NCI-H2107 treated with DMSO at 0.1 percent for 48 hours (cell line): ENCODE data around the gene VCAN.

ENCODE experiments used
- DNase-seq: peaks from one replicate; lab custom pipeline; 2025; ENCODE audit not compliant: unreplicated experiment; lab: John Stamatoyannopoulos, UW

VCAN gene

DNA sequence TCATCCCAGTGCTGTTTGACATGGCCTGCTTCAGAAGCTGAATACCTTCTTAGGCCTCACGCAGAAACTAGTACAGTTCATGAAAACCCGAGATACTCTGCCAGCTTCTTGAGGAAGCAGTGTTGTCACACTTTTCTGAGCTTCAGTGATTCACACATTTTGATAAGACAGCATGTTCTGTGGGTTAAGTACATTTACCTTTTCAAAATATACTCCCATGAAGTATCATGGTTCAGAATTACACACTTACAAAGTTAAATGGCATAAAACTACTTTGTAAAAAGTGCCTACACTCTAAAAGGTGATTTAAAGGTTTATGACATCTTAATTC is 56.9 kb downstream of the VCAN start:
- no peak for DNase-seq

DNA sequence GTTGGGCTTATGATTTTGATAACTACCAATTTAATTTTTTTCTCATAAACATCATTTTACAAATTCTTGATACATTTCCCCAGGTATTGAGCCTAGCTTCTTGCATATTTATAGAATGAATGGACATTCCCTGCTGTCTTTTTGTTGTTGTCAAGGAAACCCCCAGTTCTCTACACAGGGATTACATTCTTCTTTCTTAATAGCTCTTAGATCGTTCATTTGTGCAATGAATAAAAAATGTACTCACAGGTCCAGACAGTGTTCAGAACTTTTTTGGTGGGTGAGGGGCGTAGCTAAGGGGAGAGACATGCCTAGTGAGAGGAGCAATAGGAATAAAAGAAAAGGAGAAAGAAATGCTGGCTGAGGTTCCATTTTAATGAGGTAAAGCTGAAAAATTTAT is 58.6 kb downstream of the VCAN start:
- DNase-seq: no peak

DNA sequence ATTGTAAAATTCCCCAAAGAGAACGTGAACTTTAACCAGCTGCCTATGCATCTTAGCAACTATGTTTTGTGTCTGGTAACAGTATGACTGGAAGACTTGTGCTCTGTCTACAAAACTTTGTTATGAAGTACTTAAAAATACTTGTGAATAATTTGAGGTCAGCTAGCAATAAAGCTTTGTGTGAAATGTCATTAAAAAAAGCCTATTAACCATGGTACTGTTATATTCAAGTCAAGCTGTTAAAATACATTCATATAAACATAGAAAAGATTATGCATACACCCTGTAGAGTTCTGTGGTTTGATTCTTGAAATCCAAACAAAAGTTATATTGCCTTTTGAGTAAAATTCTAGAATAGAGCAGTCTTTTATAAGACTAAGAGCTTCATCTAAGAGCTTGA is 60.1 kb downstream of the VCAN start:
- peak; percentile 18 for DNase-seq

DNA sequence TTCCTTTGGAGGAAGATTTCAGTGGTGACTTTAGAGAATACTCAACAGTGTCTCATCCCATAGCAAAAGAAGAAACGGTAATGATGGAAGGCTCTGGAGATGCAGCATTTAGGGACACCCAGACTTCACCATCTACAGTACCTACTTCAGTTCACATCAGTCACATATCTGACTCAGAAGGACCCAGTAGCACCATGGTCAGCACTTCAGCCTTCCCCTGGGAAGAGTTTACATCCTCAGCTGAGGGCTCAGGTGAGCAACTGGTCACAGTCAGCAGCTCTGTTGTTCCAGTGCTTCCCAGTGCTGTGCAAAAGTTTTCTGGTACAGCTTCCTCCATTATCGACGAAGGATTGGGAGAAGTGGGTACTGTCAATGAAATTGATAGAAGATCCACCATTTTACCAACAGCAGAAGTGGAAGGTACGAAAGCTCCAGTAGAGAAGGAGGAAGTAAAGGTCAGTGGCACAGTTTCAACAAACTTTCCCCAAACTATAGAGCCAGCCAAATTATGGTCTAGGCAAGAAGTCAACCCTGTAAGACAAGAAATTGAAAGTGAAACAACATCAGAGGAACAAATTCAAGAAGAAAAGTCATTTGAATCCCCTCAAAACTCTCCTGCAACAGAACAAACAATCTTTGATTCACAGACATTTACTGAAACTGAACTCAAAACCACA is 67.4 kb downstream of the VCAN start:
- no peak for DNase-seq

DNA sequence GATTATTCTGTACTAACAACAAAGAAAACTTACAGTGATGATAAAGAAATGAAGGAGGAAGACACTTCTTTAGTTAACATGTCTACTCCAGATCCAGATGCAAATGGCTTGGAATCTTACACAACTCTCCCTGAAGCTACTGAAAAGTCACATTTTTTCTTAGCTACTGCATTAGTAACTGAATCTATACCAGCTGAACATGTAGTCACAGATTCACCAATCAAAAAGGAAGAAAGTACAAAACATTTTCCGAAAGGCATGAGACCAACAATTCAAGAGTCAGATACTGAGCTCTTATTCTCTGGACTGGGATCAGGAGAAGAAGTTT is 67.9 kb downstream of the VCAN start:
- no peak for DNase-seq

DNA sequence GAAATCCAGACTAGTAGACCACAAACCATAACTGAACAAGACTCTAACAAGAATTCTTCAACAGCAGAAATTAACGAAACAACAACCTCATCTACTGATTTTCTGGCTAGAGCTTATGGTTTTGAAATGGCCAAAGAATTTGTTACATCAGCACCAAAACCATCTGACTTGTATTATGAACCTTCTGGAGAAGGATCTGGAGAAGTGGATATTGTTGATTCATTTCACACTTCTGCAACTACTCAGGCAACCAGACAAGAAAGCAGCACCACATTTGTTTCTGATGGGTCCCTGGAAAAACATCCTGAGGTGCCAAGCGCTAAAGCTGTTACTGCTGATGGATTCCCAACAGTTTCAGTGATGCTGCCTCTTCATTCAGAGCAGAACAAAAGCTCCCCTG is 68.6 kb downstream of the VCAN start:
- DNase-seq: no peak

DNA sequence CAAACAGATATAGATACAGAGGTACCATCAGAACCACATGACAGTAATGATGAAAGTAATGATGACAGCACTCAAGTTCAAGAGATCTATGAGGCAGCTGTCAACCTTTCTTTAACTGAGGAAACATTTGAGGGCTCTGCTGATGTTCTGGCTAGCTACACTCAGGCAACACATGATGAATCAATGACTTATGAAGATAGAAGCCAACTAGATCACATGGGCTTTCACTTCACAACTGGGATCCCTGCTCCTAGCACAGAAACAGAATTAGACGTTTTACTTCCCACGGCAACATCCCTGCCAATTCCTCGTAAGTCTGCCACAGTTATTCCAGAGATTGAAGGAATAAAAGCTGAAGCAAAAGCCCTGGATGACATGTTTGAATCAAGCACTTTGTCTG is 69.2 kb downstream of the VCAN start:
- no peak for DNase-seq

DNA sequence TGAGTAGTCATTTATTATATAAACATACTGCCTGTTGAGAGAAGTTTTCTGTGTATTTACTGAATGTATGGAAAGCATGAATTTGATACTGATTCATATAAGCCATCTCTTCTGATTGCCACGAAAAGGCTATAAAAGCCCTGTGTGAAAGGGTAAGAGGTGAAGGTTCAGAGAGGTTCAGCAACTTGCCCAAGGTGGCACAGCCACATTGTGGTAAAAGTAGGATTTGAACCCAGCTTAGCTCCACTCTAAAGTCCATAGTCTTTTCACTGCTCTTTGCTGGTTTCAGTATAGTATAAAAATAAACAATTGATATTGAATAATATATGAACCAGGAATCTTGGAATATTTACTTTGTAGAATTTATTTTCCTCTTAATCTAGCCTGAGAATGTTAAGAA is 71.3 kb downstream of the VCAN start:
- DNase-seq: no peak

DNA sequence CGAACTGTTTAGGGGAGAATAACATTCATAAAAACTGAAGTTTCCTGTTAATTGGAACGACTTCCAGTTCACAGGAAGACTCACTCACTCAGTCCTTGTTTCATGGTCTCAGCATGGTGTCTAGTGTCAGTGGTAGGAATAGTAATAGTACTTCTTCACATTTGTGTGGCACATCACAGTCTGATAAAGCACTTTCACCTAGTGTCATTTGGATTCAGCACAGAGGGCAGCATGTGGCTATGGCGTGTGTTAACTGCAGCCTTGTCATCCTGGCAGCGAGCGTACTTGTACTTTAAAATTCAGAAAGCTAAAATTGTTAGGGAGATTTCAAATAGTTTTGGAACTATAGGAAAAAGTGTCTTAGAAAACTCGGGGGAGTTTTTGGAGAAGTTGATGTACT is 72.4 kb downstream of the VCAN start:
- no peak for DNase-seq

DNA sequence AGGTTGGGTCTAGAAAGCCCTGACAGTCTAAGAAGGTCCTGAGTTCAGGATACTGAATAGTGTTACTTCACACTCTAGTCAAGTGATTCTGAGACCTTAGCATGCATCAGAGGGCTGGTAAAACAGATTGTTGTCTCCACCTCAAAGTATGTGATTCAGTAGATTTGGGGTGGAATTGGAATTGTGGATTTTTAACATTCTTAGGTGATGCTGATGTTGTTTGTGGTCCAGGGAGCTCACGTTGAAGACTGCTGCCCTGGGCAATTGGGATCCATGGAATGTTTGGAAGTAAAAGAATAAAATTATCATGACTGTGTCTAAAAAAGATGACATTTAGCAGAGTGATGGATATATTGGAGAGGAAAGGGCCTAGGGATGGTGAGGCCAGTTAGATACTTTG is 75.6 kb downstream of the VCAN start:
- DNase-seq: no peak

DNA sequence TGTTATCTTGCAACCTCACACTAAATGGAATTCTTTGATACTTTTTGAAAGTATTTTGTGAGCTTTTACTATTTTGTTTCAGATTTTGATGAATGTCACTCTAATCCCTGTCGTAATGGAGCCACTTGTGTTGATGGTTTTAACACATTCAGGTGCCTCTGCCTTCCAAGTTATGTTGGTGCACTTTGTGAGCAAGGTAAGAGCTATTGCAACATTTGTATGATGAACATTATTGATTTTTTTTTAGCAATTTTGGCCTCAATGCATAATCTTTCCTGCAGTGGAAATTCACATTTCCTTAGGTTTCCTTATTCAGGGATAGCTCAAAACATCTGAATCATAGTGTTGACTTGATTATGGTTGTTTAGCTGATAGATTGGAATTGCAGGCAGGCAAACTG is 76.3 kb downstream of the VCAN start:
- DNase-seq: no peak

DNA sequence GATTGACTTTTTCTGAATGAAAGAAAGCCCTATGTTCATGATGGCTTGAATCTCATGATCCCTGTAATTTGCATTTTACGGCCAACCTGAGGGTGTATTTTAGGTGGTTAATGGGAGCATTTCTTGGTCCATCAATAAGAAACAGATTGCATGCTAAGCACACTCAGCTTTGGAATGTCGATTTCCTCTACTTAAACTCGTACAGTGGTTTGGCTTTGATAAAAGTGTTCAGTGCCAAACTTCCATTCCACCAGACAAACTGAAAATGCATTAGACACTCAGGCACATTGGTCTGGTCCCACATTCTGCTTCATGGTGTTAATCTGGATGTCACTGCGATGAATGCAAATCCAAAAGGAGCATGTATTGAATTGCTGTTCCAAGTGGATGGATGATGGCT is 77.0 kb downstream of the VCAN start:
- DNase-seq: no peak

DNA sequence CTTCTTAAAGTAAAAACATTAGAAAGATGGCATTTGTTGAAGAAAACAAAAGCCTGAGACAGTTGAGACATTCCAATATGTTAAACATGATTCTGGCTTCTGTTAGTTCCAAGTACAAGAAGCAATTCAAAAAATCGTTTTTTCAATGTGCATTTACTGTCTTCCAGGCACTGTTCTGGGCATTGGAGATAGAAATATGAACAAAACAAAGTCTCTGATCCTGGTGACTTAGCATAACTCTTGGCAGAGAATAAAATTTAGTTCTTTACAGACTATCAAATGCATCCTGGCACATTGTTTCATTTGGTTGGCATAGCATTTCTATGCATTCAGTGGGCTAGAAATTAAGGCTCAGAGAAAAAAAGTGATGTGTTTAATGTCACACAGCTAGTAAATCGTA is 77.5 kb downstream of the VCAN start:
- no peak for DNase-seq

DNA sequence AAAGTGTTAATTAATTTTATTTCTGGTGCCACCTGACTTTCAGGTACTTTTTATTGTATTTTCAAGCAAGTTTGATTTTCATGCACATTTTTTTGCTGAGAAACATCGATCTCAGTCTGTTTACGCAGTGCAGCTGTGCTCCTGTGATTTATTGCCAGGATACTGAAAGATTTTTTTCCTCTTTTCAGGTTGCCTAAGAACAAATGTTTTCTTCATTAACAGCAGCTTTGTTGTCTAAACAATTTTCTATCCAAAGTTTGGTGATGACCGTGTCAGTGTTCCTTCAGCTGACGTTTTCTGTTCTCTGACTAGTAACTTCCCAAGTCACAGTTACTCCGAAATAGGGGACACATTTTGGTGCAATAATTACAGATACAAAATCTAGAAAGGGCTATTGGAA is 78.1 kb downstream of the VCAN start:
- DNase-seq: no peak

DNA sequence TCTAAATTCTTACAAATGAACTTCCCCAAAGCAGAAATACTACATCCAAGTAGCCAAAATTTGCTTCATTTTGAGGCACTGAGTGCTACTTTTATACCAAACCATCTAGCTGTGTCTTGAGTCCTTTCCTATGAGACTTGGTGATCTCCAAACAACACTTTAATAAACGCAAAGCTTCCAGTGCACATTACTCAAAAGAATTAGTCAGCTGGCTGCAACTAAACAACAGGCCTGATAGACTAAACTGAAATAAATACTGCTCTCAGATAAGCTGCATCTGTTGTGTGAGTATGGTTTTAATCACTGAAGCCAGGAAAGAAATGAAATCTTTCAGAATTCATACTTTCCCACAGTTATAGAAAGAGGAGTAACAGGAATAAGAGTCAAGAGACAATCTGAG is 80.3 kb downstream of the VCAN start:
- no peak for DNase-seq

DNA sequence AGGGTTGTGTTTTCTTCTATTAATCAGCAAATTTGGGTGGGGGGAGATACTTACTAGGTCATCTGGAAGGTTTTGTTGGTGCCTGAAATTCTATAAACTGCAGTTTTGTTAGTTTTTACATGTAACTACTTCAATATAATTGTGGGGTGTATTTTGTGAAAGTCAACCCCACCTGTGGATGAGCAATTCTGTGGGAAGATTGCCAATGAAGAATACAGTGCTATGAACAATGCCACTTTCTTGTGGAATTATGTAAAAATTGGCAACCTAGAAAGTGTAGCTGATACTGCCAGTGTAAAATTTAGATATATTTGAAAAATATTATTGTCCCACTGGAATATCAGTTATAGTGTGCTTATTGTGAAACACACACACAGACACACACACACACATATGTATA is 80.7 kb downstream of the VCAN start:
- no peak for DNase-seq

DNA sequence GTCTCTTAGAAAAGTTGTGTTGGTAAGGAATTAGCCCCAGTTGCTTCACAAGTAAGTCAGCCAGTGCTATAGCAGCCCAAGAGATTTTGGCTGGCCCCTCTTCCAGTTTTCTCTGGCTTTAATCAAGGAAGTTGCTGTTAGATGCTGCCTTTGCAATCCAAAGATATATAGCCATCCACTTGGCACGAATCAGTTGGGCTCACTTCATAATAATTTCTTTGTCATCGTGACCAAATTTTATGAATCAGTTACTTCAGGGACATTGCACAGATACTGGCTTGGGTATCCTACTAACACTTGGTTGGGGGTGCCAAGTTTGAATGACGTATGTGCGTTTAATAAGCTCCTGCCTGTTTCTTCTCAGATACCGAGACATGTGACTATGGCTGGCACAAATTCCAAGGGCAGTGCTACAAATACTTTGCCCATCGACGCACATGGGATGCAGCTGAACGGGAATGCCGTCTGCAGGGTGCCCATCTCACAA is 81.5 kb downstream of the VCAN start:
- DNase-seq: no peak

DNA sequence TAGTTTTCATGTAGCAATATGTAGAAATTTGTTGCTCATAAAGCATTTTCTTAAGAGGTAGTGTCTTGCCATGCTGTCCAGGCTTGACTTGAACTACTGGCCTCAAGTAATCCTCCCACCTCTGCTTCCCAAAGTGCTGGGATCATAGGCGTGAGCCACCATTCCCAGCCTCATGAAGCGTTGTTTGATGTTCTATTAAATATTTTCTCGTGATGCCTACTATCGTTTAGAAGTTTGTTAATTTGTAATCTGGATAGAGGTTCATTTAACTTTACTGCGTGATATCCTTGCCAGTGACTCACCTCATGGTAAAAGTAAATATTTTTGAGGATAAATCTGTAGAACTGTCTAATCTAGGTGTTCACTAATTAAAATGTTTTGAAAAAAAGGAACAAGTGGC is 82.6 kb downstream of the VCAN start:
- DNase-seq: no peak

DNA sequence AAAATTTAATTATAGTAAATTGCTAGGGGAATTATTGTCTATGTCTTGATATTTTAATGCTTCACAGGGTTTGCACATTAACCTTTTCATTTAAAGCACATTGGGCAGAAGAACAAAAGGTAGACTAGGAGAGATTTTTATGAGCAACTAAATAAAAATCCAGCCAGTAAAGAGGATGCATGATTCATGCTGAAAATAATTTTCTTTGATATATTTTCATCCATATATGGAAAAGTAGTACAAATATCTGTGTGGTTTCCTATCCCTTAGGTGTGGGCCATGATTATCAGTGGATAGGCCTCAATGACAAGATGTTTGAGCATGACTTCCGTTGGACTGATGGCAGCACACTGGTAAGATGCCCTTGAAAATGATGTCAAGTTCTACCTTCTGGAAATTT is 83.1 kb downstream of the VCAN start:
- no peak for DNase-seq

DNA sequence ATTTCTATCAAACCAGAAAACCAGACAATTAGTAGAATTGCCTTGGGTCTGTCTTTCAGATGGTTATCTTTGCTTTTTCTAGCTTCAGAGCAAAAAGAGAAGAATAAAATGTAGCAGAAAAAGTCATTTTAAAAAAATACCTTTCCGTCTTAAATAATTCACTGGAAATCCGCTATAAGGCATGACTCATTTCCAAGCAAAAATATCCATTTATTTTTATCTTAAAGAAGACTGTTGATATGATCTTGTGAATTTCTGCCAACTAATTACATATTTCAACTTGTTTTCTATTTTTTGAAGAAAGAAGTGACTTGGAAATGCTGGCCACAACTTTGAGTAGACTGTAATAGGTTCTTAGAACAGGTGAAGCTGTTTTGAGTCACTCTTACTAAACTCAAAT is 83.7 kb downstream of the VCAN start:
- DNase-seq: no peak

DNA sequence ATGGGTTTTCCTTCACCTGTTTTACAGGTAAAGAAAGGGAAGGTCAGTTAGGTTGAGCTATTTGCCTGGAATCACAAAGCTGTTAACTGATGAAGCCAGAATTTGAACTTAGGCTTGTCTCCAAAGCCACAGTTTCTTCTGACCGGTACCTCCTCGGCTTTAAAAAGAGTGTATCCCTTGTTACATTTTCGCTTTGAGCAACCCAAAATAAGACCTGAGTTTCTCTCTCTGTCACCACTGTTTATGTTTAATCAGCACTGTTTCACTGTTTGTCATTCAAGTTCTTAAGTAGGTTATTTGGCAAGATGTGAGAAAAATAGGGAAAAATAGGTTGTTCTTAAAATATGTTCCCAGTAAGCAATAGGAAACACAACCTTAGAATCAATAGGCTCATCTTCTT is 84.6 kb downstream of the VCAN start:
- no peak for DNase-seq

DNA sequence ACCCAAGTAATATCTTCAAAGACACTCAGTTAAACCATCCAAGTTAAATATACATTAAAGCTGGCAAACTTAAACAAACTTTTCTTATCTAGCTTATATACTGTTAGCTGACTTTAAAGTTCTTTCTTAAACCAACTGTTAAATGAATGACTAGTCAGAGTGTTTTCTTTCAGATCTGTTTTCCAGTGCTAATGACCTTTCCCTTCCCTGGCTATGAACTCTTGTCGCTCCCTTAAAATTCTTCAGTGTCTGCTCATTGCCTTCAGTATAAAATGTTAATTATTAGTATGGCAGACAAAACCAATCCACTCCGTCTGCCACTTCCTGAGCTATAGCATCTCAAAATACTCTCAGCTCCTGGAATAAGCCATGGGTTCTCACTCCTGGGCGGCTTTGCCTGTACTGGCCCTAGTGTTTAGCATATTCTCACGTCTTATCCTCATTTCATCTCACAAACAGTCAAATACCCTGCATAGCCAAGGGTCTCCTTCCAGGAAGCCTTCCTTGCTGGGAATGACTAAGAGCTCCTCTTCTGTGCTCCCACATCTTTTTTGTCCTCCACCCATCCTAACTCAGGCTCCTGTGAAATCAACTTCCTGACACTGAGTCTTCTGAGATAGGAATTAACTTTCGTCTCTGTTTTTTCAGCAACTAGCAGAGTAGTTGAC is 87.7 kb downstream of the VCAN start:
- DNase-seq: no peak

DNA sequence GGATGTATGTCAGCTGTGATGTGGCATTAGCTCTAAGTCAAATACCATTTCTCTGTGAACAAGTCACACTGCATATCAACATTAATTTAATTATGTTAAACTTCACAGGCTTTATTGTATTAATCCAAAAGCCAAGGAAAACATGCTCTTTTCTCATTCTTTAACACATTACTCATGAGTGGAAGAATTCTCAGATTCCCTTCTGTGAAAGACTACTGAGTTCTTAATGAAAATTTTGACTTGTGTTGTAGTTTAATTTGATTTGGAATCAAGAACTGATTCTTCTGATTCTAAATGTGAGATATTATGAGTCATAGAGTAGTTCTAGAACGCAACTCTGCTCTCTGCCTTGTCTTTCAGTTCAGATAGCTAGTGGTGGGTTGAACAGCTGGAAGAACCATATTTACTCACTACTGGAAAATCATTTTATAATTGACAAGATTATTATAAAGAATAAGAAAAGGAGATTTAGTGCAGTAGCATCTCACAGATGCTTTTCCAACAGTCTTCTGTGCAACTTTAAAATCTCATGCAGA is 90.6 kb downstream of the VCAN start:
- DNase-seq: no peak
